IMR-90 (cell line): ENCODE results near the gene ZNF138. TPM values are rescaled to one million over a fixed set of nuclear protein-coding genes. Genes with fewer than 3 reads are reported as not detected.

Experiments
- ATAC-seq: fragments of 200-7000 bp; cut with Tn5 transposase; 2 replicates; pipeline ENCODE4 v1.9.1; 2020; ENCODE audit warnings: low read depth, mild to moderate bottlenecking, moderate library complexity
- BruUV-seq: library from RNA; stranded (reverse); fragments of 400-500 nt; replicated peaks from 2 replicates; lab custom pipeline; 2021; lab: Mats Ljungman, UMichigan
- CTCF ChIA-PET: fragments of 300-600 bp; formaldehyde crosslinking; extraction: SDS; loops from one replicate; lab custom pipeline; 2021; ENCODE audit warnings: antibody characterized with exemption; lab: Yijun Ruan, JAX
- POLR2A ChIA-PET: fragments of 300-600 bp; sonication (Branson Sonifier 250); formaldehyde crosslinking; loops from one replicate; lab custom pipeline; 2022; ENCODE audit warnings: antibody characterized with exemption; ENCODE audit not compliant: unreplicated experiment; lab: Charles Lee
- DNase-seq: peaks from one replicate; pipeline ENCODE4 v3.0.0; 2013
- H2AFZ ChIP-seq: replicated peaks from 2 replicates; pipeline ENCODE3; 2013; ENCODE audit warnings: low read length, mild to moderate bottlenecking; ENCODE audit not compliant: poor library complexity
- H2AK5ac ChIP-seq: 2 replicates; pipeline ENCODE4 v1.6.1; 2013; ENCODE audit warnings: low read depth, low read length, inconsistent platforms
- H2AK9ac ChIP-seq: replicated peaks from 2 replicates; pipeline ENCODE3; 2013; ENCODE audit warnings: mild to moderate bottlenecking, low read depth, low read length, moderate library complexity; ENCODE audit not compliant: poor library complexity
- H2BK120ac ChIP-seq: 2 replicates; pipeline ENCODE4 v1.6.1; 2013; ENCODE audit warnings: low read depth, low read length, inconsistent platforms
- H2BK15ac ChIP-seq: 3 replicates; pipeline ENCODE4 v1.6.1; 2013; ENCODE audit warnings: low read depth, low read length, inconsistent platforms
- H2BK20ac ChIP-seq: 2 replicates; pipeline ENCODE4 v1.6.1; 2013; ENCODE audit warnings: low read depth, mild to moderate bottlenecking, inconsistent platforms, low read length, moderate library complexity
- H2BK5ac ChIP-seq: 2 replicates; pipeline ENCODE4 v1.6.1; 2013; ENCODE audit warnings: mild to moderate bottlenecking, low read depth, low read length, inconsistent platforms; ENCODE audit not compliant: poor library complexity, severe bottlenecking
- H3K14ac ChIP-seq: replicated peaks from 2 replicates; pipeline ENCODE4 v1.6.1; 2013; ENCODE audit warnings: low read depth, low read length, inconsistent platforms
- H3K18ac ChIP-seq: 2 replicates; pipeline ENCODE4 v1.6.1; 2013; ENCODE audit warnings: low read depth, low read length, control low read depth
- H3K23ac ChIP-seq: 2 replicates; pipeline ENCODE4 v1.6.1; 2013; ENCODE audit warnings: low read depth, low read length, inconsistent platforms
- H3K27ac ChIP-seq: 2 replicates; pipeline ENCODE4 v1.5.1; 2013; ENCODE audit warnings: mild to moderate bottlenecking, control low read depth, low read length; ENCODE audit not compliant: insufficient read depth
- H3K27me3 ChIP-seq: 2 replicates; pipeline ENCODE4 v1.6.1; 2013; ENCODE audit warnings: low read length; ENCODE audit not compliant: control insufficient read depth, insufficient read depth
- H3K36me3 ChIP-seq: 2 replicates; pipeline ENCODE4 v1.6.1; 2013; ENCODE audit warnings: low read length, mixed read lengths; ENCODE audit not compliant: control insufficient read depth, insufficient read depth
- H3K4ac ChIP-seq: 2 replicates; pipeline ENCODE4 v1.6.1; 2013; ENCODE audit warnings: low read depth, low read length, inconsistent platforms
- H3K4me1 ChIP-seq: 2 replicates; pipeline ENCODE4 v1.6.1; 2013; ENCODE audit warnings: low read length, mixed read lengths; ENCODE audit not compliant: control insufficient read depth, insufficient read depth
- H3K4me2 ChIP-seq: 2 replicates; pipeline ENCODE4 v1.6.1; 2013; ENCODE audit warnings: low read depth, mild to moderate bottlenecking, control low read depth, low read length, moderate library complexity
- H3K4me3 ChIP-seq: 2 replicates; pipeline ENCODE4 v1.5.1; 2013; ENCODE audit warnings: low read depth, mild to moderate bottlenecking, control low read depth, low read length, moderate library complexity; ENCODE audit not compliant: insufficient read depth
- H3K56ac ChIP-seq: 2 replicates; pipeline ENCODE4 v1.6.1; 2013; ENCODE audit warnings: low read length, inconsistent platforms; ENCODE audit not compliant: insufficient read depth; ENCODE audit errors: extremely low read depth
- H3K79me1 ChIP-seq, 2 experiments: 2 replicates each; pipeline ENCODE4 v1.6.1; 2013; ENCODE audit warnings: low read length in 2 of 2, inconsistent platforms in 1 of 2, low read depth in 1 of 2
- H3K9ac ChIP-seq: 2 replicates; pipeline ENCODE4 v1.6.1; 2013; ENCODE audit warnings: low read depth, low read length, control low read depth
- H3K9me1 ChIP-seq: 2 replicates; pipeline ENCODE4 v1.6.1; 2013; ENCODE audit warnings: low read length, inconsistent platforms; ENCODE audit not compliant: insufficient read depth
- H3K9me3 ChIP-seq: 2 replicates; pipeline ENCODE4 v1.6.1; 2013; ENCODE audit warnings: low read length; ENCODE audit not compliant: control insufficient read depth, insufficient read depth
- H4K20me1 ChIP-seq: 2 replicates; pipeline ENCODE4 v1.6.1; 2013; ENCODE audit warnings: low read length, inconsistent platforms; ENCODE audit not compliant: insufficient read depth
- H4K5ac ChIP-seq: 2 replicates; pipeline ENCODE4 v1.6.1; 2013; ENCODE audit warnings: mild to moderate bottlenecking, low read depth, low read length, control low read depth
- H4K8ac ChIP-seq, 2 experiments: 2 replicates each; pipeline ENCODE4 v1.6.1; 2013; ENCODE audit warnings: low read depth in 2 of 2, low read length in 2 of 2, control low read depth in 1 of 2, inconsistent platforms in 1 of 2
- H4K91ac ChIP-seq: 2 replicates; pipeline ENCODE4 v1.6.1; 2013; ENCODE audit warnings: low read depth, low read length, inconsistent platforms; ENCODE audit not compliant: insufficient read depth
- BHLHE40 ChIP-seq: fragments of 150-350 bp; IDR thresholded peaks from 2 replicates; pipeline ENCODE4 v1.6.1; 2016; ENCODE audit warnings: mild to moderate bottlenecking, low read depth, low read length
- CEBPB ChIP-seq: IDR thresholded peaks from 2 replicates; pipeline ENCODE4 v1.6.1; 2012; ENCODE audit warnings: low read depth, low read length, improper control_type of control experiment
- CHD1 ChIP-seq: IDR thresholded peaks from 2 replicates; pipeline ENCODE4 v1.6.1; 2012; ENCODE audit warnings: low read depth, low read length, improper control_type of control experiment
- FOS ChIP-seq: fragments of 150-350 bp; IDR thresholded peaks from 2 replicates; pipeline ENCODE4 v1.6.1; 2016; ENCODE audit warnings: low read depth, low read length
- MAFK ChIP-seq: IDR thresholded peaks from 2 replicates; pipeline ENCODE4 v1.6.1; 2012; ENCODE audit warnings: low read depth, low read length, improper control_type of control experiment
- MAZ ChIP-seq: IDR thresholded peaks from 2 replicates; pipeline ENCODE4 v1.6.1; 2012; ENCODE audit warnings: low read depth, mild to moderate bottlenecking, low read length, improper control_type of control experiment, moderate library complexity, borderline replicate concordance
- MXI1 ChIP-seq: IDR thresholded peaks from 2 replicates; pipeline ENCODE4 v1.6.1; 2012; ENCODE audit warnings: low read depth, mild to moderate bottlenecking, low read length, moderate library complexity, borderline replicate concordance
- NFE2L2 ChIP-seq: fragments of 150-350 bp; IDR thresholded peaks from 2 replicates; pipeline ENCODE4 v1.6.1; 2016; ENCODE audit warnings: low read depth, mild to moderate bottlenecking, low read length
- POLR2A ChIP-seq: IDR thresholded peaks from 2 replicates; pipeline ENCODE4 v1.6.1; 2012; ENCODE audit warnings: mild to moderate bottlenecking, low read depth, low read length
- RAD21 ChIP-seq: IDR thresholded peaks from 2 replicates; pipeline ENCODE4 v1.6.1; 2012; ENCODE audit warnings: low read length, improper control_type of control experiment
- RCOR1 ChIP-seq: IDR thresholded peaks from 2 replicates; pipeline ENCODE4 v1.6.1; 2012; ENCODE audit warnings: mild to moderate bottlenecking, low read length, improper control_type of control experiment; ENCODE audit not compliant: insufficient replicate concordance
- RFX5 ChIP-seq: IDR thresholded peaks from 2 replicates; pipeline ENCODE4 v1.8.0; 2012; ENCODE audit warnings: low read depth, mild to moderate bottlenecking, low read length, moderate library complexity
- SMC3 ChIP-seq: fragments of 150-350 bp; IDR thresholded peaks from 2 replicates; pipeline ENCODE4 v1.6.1; 2016; ENCODE audit warnings: low read depth, mild to moderate bottlenecking, antibody characterized with exemption, low read length, moderate library complexity
- WGBS, 2 experiments: methylation state at CpG; one replicate each; pipeline versions ENCODE4 v1.1.5 to v1.1.7; 2013; ENCODE audit warnings: missing lambda C conversion rate in 2 of 2; ENCODE audit not compliant: insufficient read length in 1 of 2; ENCODE audit errors: extremely low coverage in 2 of 2; 5-methylcytosine and 5-hydroxymethylcytosine counted together
- dilution Hi-C: fragments of 300-500 bp; cut with HindIII; formaldehyde crosslinking; loops from one replicate; pipeline ENCODE4 v1.14.3; 2018; ENCODE audit warnings: low sequenced_read_pairs; ENCODE audit not compliant: unreplicated experiment
- in situ Hi-C: fragments of 300-500 bp; cut with MboI; formaldehyde crosslinking; loops from 3 replicates; pipeline ENCODE4 v1.14.3; 2019; ENCODE audit warnings: low sequenced_read_pairs, inconsistent platforms, mixed read lengths
- intact Hi-C: fragments of 100-400 bp; cut with micrococcal nuclease; formaldehyde crosslinking; loops from 2 replicates; pipeline ENCODE4 v1.10.0; 2022
- polyA plus RNA-seq, 3 experiments: library from polyadenylated mRNA; depleted of rRNA; stranded (reverse); fragments of >200 nt; gene quantifications; 2 replicates each; pipeline ENCODE4 v1.2.3, GENCODE V29; 2012; ENCODE audit warnings: low replicate concordance in 1 of 3
- total RNA-seq: library from RNA; depleted of rRNA; stranded (reverse); fragments of >200 nt; gene quantifications from 2 replicates; pipeline ENCODE4 v1.2.3, GENCODE V29; 2012
- TF ChIP-seq, protein P1 (sequence below): conservative IDR thresholded peaks from 2 replicates; pipeline ENCODE4 v1.5.1; 2012; ENCODE audit warnings: mild to moderate bottlenecking, low read depth, low read length, improper control_type of control experiment
- TF ChIP-seq, protein P2 (sequence below): fragments of 150-350 bp; IDR thresholded peaks from 2 replicates; pipeline ENCODE4 v1.6.1; 2017; ENCODE audit warnings: mild to moderate bottlenecking, antibody characterized with exemption, low read length, low read depth
- TF ChIP-seq, protein P3 (sequence below): fragments of 150-350 bp; IDR thresholded peaks from 2 replicates; pipeline ENCODE4 v1.6.1; 2016; ENCODE audit warnings: low read depth, mild to moderate bottlenecking, low read length, moderate library complexity, borderline replicate concordance

ZNF138 gene
- total and polyA plus RNA-seq, 2 of the 4 experiments (the other 2 are of a cell fraction) = 3.2 to 3.6 TPM

DNA sequence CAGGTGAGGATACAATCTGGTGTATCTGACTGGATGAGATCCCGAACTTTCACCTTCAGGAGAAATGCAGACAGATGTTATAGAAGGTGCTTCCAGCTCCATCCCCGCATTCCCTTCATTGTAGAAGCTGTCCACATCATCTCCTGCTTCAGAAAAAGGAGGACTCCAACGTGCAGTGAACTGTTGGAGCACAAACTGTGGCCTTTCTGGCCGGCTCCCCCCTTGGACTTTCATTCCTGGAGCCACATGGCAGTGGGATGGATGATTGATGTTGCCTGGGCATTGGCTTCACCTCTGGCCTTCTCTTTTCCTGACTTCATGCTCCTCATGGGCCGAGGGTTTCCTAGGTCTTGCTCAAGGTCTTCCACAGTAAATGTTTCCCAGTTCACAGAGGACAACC, 79.3 kb downstream of the ZNF138 start:
- no peak overlapping the region for H3K4me2 ChIP-seq
- no peak overlapping the region for H2AK5ac ChIP-seq
- H2BK15ac ChIP-seq = no peak overlapping the region
- dilution Hi-C loops = no loop called here
- H3K4me3 ChIP-seq = no peak overlapping the region
- no peak overlapping the region for H4K91ac ChIP-seq
- H4K5ac ChIP-seq = no peak overlapping the region
- no TSS peak for BruUV-seq
- H3K9ac ChIP-seq = no peak overlapping the region
- H3K14ac ChIP-seq = no peak overlapping the region
- intact Hi-C loops = no loop called here
- TF ChIP-seq CHD1 (no peak), NFE2L2 (no peak), BHLHE40 (no peak), RCOR1 (no peak), RAD21 (no peak), MAZ (no peak), FOS (no peak), MXI1 (no peak), CEBPB (no peak), MAFK (no peak), RFX5 (no peak), POLR2A (no peak), SMC3 (no peak)
- TF ChIP-seq, protein P1, sequence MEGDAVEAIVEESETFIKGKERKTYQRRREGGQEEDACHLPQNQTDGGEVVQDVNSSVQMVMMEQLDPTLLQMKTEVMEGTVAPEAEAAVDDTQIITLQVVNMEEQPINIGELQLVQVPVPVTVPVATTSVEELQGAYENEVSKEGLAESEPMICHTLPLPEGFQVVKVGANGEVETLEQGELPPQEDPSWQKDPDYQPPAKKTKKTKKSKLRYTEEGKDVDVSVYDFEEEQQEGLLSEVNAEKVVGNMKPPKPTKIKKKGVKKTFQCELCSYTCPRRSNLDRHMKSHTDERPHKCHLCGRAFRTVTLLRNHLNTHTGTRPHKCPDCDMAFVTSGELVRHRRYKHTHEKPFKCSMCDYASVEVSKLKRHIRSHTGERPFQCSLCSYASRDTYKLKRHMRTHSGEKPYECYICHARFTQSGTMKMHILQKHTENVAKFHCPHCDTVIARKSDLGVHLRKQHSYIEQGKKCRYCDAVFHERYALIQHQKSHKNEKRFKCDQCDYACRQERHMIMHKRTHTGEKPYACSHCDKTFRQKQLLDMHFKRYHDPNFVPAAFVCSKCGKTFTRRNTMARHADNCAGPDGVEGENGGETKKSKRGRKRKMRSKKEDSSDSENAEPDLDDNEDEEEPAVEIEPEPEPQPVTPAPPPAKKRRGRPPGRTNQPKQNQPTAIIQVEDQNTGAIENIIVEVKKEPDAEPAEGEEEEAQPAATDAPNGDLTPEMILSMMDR = no peak
- TF ChIP-seq, protein P2, sequence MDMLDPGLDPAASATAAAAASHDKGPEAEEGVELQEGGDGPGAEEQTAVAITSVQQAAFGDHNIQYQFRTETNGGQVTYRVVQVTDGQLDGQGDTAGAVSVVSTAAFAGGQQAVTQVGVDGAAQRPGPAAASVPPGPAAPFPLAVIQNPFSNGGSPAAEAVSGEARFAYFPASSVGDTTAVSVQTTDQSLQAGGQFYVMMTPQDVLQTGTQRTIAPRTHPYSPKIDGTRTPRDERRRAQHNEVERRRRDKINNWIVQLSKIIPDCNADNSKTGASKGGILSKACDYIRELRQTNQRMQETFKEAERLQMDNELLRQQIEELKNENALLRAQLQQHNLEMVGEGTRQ = no peak
- TF ChIP-seq, protein P3, sequence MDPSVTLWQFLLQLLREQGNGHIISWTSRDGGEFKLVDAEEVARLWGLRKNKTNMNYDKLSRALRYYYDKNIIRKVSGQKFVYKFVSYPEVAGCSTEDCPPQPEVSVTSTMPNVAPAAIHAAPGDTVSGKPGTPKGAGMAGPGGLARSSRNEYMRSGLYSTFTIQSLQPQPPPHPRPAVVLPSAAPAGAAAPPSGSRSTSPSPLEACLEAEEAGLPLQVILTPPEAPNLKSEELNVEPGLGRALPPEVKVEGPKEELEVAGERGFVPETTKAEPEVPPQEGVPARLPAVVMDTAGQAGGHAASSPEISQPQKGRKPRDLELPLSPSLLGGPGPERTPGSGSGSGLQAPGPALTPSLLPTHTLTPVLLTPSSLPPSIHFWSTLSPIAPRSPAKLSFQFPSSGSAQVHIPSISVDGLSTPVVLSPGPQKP = no peak
- H3K56ac ChIP-seq = no peak overlapping the region
- no peaks in the 10 kb centered on the region for H3K79me1 ChIP-seq
- no peak overlapping the region for H2BK5ac ChIP-seq
- no peaks in the 10 kb centered on the region for H3K27me3 ChIP-seq
- H2BK120ac ChIP-seq = no peak overlapping the region
- H3K27ac ChIP-seq = no peak overlapping the region
- H3K9me1 ChIP-seq = no peaks in the 10 kb centered on the region
- WGBS, 2 experiments = no CpG with 5 or more reads among the region's 5 CpGs
- H3K18ac ChIP-seq = no peak overlapping the region
- H3K9me3 ChIP-seq = peaks cover 14% of the 10 kb centered on the region
- H3K23ac ChIP-seq = no peak overlapping the region
- ATAC-seq (no peak), DNase-seq (no peak)
- CTCF ChIA-PET = no interaction called here
- H3K4me1 ChIP-seq = no peaks in the 10 kb centered on the region
- POLR2A ChIA-PET = no interaction called here
- no peak overlapping the region for H2BK20ac ChIP-seq
- no peak overlapping the region for H2AK9ac ChIP-seq
- no peak overlapping the region for H4K8ac ChIP-seq
- no peak overlapping the region for H2AFZ ChIP-seq
- in situ Hi-C loops = no loop called here
- no peak overlapping the region for H3K4ac ChIP-seq
- no peaks in the 10 kb centered on the region for H4K20me1 ChIP-seq
- no peaks in the 10 kb centered on the region for H3K36me3 ChIP-seq
